ENCODE data around the gene PPFIBP2.

PPFIBP2 gene

GRCh38 chr11:7495882-7496551 is 17.8 kb upstream of the PPFIBP2 start:
- POLR2A ChIA-PET, result no interaction called here
- H3K36me3 ChIP-seq (ENCODE audit: control insufficient read depth in 2 of 2, insufficient read depth in 1 of 2, low read length in 2 of 2), result no peaks in the 10 kb centered on the region

GRCh38 chr11:7498193-7498592 is 15.6 kb upstream of the PPFIBP2 start:
- CTCF ChIA-PET, result no interaction called here
- Histone ChIP-seq H3K9me3 (ENCODE audit: control insufficient read depth, insufficient read depth, low read depth, low read length) (no peaks in the 10 kb centered on the region), H3K36me3 (ENCODE audit: control insufficient read depth in 2 of 2, insufficient read depth in 1 of 2, low read length in 2 of 2) (no peaks in the 10 kb centered on the region), H3K4me3 (ENCODE audit: low read depth, low read length) (no peak overlapping the region), H3K27ac (ENCODE audit: extremely low read depth, low read depth, low read length) (no peak overlapping the region), H3K4me1 (ENCODE audit: control insufficient read depth, insufficient read depth, low read length) (no peaks in the 10 kb centered on the region)
- POLR2A ChIA-PET, result no interaction called here
- TF ChIP-seq ZBTB7A (tag by site-specific recombination; IDR thresholded peaks at IDR 0.05; ENCODE audit: low read depth) (no peak), ZNF280D (tag by site-specific recombination; IDR thresholded peaks at IDR 0.05) (no peak), FEZF1 (tag by site-specific recombination; IDR thresholded peaks at IDR 0.05) (no peak), GLIS1 (tag by site-specific recombination; IDR thresholded peaks at IDR 0.05) (no peak), ZNF555 (tag by site-specific recombination; conservative IDR thresholded peaks at IDR 0.05) (no peak), ZNF514 (tag by site-specific recombination; IDR thresholded peaks at IDR 0.05) (no peak)

More at GRCh38 chr11:7495882-7496551, 17.8 kb upstream of the PPFIBP2 start:
- CTCF ChIA-PET, result no interaction called here
- H3K4me3 ChIP-seq (ENCODE audit: low read depth, low read length), result no peak overlapping the region
- H3K27ac ChIP-seq (ENCODE audit: extremely low read depth, low read depth, low read length), result no peak overlapping the region
- TF ChIP-seq ZNF423 (tag by site-specific recombination; IDR thresholded peaks at IDR 0.05), result no peak
- TF ChIP-seq ZBTB1 (tag by site-specific recombination; IDR thresholded peaks at IDR 0.05), result no peak
- TF ChIP-seq GFI1B (tag by site-specific recombination; IDR thresholded peaks at IDR 0.05), result no peak
- no peak for TF ChIP-seq ZNF76 (tag by site-specific recombination; IDR thresholded peaks at IDR 0.05; ENCODE audit: borderline replicate concordance, low read depth)
- no peaks in the 10 kb centered on the region for H3K4me1 ChIP-seq (ENCODE audit: control insufficient read depth, insufficient read depth, low read length)
- H3K9me3 ChIP-seq (ENCODE audit: control insufficient read depth, insufficient read depth, low read depth, low read length), result no peaks in the 10 kb centered on the region

GRCh38 chr11:7499081-7499480 is 14.7 kb upstream of the PPFIBP2 start:
- H3K27ac ChIP-seq (ENCODE audit: extremely low read depth, low read depth, low read length), result no peak overlapping the region
- POLR2A ChIA-PET, result no interaction called here

More at GRCh38 chr11:7499081-7499480, 14.7 kb upstream of the PPFIBP2 start:
- Histone ChIP-seq H3K36me3 (ENCODE audit: control insufficient read depth in 2 of 2, insufficient read depth in 1 of 2, low read length in 2 of 2) (no peaks in the 10 kb centered on the region), H3K9me3 (ENCODE audit: control insufficient read depth, insufficient read depth, low read depth, low read length) (no peaks in the 10 kb centered on the region), H3K4me1 (ENCODE audit: control insufficient read depth, insufficient read depth, low read length) (no peaks in the 10 kb centered on the region), H3K4me3 (ENCODE audit: low read depth, low read length) (no peak overlapping the region)
- TF ChIP-seq HIC1 (tag by site-specific recombination; IDR thresholded peaks at IDR 0.05) (no peak), ZNF449 (tag by site-specific recombination; IDR thresholded peaks at IDR 0.05) (no peak), ZNF223 (tag by site-specific recombination; IDR thresholded peaks at IDR 0.05) (no peak), ZNF596 (tag by site-specific recombination; IDR thresholded peaks at IDR 0.05) (no peak), ZFP3 (tag by site-specific recombination; IDR thresholded peaks at IDR 0.05; ENCODE audit: low read depth) (no peak), ZBTB17 (tag by site-specific recombination; IDR thresholded peaks at IDR 0.05) (no peak)
- CTCF ChIA-PET, result no interaction called here

Measured in HEK293 (cell line).